Calu3 (cell line): Measurements from ENCODE around the gene CABLES2. TPM values are rescaled to one million over a fixed set of nuclear protein-coding genes. Genes with fewer than 3 reads are reported as not detected.

Experiments used
- BruUV-seq: library from RNA; stranded (reverse); fragments of 400-500 nt; replicated peaks from 2 replicates; lab custom pipeline; 2021; lab: Mats Ljungman, UMichigan
- CTCF ChIA-PET: fragments of 300-600 bp; sonication (Branson Sonifier 250); formaldehyde crosslinking; loops from one replicate; lab custom pipeline; 2022; ENCODE audit warnings: antibody characterized with exemption; lab: Charles Lee
- DNase-seq: peaks from one replicate; pipeline ENCODE4 v3.0.0; 2022
- H3K27ac Mint-ChIP-seq: one replicate; pipeline ENCODE4 v1.8.0; 2022; ENCODE audit warnings: mixed read lengths; ENCODE audit not compliant: unreplicated experiment
- H3K27me3 Mint-ChIP-seq: one replicate; pipeline ENCODE4 v1.8.0; 2022; ENCODE audit warnings: mixed read lengths; ENCODE audit not compliant: unreplicated experiment
- H3K36me3 Mint-ChIP-seq: one replicate; pipeline ENCODE4 v1.8.0; 2022; ENCODE audit warnings: mild to moderate bottlenecking, moderate library complexity, mixed read lengths; ENCODE audit not compliant: insufficient read depth, unreplicated experiment
- H3K4me1 Mint-ChIP-seq: one replicate; pipeline ENCODE4 v1.8.0; 2022; ENCODE audit warnings: mild to moderate bottlenecking, low read depth, mixed read lengths; ENCODE audit not compliant: unreplicated experiment
- H3K4me3 Mint-ChIP-seq: one replicate; pipeline ENCODE4 v1.8.0; 2022; ENCODE audit warnings: mild to moderate bottlenecking, low read depth, moderate library complexity, mixed read lengths; ENCODE audit not compliant: unreplicated experiment
- H3K9me3 Mint-ChIP-seq: one replicate; pipeline ENCODE4 v1.8.0; 2022; ENCODE audit warnings: low read depth, mixed read lengths; ENCODE audit not compliant: unreplicated experiment
- intact Hi-C: fragments of 100-400 bp; cut with micrococcal nuclease; formaldehyde crosslinking; loops from one replicate; pipeline ENCODE4 v1.10.0; 2022; ENCODE audit not compliant: unreplicated experiment
- total RNA-seq: library from RNA; stranded (reverse); gene quantifications from 2 replicates; pipeline ENCODE4 v1.2.3, GENCODE V29; 2022
- TF ChIP-seq, protein P1 (sequence below): fragments of 200-600 bp; IDR thresholded peaks from one replicate; pipeline ENCODE4 v1.8.0; 2022; ENCODE audit warnings: antibody characterized with exemption; ENCODE audit not compliant: unreplicated experiment

CABLES2 gene
- total RNA-seq, 1 experiment from 2014 or later = 13.6 TPM

DNA sequence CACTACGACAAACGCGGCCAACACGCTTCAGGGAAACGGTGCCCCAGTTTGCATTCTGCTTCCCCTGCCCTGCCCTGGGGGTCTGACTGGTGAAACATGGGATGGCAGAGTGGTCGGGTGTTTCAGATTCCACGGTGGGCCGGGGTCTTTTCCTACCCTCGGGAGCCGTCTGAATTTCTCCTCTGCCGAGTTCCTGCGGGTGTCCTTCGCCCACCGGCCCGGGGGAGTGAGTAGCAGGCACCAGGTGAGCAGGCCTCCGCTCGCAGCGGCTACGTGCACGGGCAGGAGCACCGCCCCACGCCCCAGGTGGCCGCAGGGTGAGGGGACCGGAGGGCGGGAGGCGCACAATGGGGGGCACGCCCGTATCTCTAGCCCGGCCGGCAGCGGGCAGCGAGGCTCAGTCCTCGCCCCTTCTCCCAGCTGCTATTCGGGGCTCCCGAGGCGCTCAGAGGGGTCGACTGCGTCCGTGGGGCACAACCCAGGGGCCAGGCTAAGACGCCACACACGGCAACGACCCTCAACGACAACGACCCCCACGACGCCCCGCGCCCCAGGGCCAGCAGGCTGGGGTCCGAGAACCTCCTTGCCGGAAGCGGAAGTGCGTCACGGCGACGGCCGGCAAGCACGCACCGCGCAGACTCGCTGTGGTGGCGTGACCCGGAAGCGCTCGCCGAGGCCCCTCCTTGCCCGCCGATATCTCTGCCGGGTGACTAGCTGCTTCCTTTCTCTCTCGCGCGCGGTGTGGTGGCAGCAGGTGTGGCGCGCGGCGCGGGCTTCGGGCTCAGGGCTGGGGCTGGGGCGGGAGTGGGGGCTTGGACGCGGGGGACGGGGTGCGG lies 20.5 kb downstream of the CABLES2 start, which contains the start of gene RPS21:
TSS of gene RPS21 (plus strand) at position 721 of the 836 bp plus-strand sequence. CDS start 236 bp downstream, outside the sequence.
- intact Hi-C loops = loop anchor here (5.0 kb wide), 1 partner anchor 231 kb away; no protein-coding TSS in a partner anchor
- Mint-ChIP-seq H3K27me3 (no peaks in the 10 kb centered on the region), H3K4me3 (peak within 1 kb of the TSS; percentile 96), H3K9me3 (peaks cover 5% of the 10 kb centered on the region), H3K4me1 (peaks cover 63% of the 10 kb centered on the region), H3K27ac (peak within 1 kb of the TSS; percentile 92), H3K36me3 (peaks cover 95% of the 10 kb centered on the region)
- peak; percentile 98 for DNase-seq
- CTCF ChIA-PET = interaction anchor here (0.6 to 2.1 kb wide), 20 partner anchors 10 to 622 kb away, joined by 3 to 11 read pairs (median 4); partner anchors contain the start of gene ADRM1
- TF ChIP-seq, protein P1, sequence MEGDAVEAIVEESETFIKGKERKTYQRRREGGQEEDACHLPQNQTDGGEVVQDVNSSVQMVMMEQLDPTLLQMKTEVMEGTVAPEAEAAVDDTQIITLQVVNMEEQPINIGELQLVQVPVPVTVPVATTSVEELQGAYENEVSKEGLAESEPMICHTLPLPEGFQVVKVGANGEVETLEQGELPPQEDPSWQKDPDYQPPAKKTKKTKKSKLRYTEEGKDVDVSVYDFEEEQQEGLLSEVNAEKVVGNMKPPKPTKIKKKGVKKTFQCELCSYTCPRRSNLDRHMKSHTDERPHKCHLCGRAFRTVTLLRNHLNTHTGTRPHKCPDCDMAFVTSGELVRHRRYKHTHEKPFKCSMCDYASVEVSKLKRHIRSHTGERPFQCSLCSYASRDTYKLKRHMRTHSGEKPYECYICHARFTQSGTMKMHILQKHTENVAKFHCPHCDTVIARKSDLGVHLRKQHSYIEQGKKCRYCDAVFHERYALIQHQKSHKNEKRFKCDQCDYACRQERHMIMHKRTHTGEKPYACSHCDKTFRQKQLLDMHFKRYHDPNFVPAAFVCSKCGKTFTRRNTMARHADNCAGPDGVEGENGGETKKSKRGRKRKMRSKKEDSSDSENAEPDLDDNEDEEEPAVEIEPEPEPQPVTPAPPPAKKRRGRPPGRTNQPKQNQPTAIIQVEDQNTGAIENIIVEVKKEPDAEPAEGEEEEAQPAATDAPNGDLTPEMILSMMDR = no peak
- TSS peak; percentile 76 for BruUV-seq

DNA sequence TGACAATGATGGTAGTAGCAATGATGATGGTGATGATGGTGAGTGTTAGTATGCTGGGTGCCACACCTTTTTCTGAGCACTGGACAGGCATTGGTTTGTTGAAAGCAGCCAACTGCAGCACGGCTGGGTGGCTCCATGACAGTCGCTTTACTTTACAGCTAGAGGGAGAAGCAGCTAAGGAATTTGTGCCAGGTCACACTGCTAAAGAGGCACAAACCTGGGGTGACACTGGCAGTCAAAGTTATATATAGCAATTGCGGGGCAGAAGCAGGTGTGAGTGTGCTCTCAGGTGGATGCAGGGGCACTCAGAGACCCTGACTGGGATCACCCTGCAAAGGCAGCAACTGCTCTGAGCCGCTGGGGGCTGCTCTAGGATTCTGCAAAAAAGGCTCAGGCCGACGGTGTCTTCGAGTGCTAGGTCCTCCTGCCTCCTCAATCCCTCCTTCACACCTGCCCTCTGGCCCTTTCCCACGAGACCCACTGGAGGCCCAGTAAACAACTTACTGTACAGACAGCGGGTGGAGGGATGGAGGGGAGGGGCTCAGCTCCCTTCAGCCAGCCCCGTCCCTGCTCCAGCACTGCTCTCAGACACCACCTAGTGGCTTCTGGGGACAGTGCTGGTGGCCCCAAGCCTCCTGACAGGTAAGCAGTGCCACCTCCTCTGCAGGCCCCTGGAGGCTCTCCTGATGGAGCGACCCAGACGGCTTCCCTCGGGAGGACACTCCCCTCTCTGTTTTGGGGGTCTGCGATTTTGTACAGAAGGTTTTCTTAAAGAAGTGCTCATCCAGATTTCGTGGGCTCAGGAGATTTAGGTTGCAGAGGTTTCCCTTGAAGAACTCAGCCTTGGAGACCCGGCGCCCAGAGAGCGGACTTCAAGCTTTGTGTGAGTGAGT lies 24.5 kb downstream of the CABLES2 start:
- CTCF ChIA-PET = interaction anchor here (0.6 to 1.9 kb wide), 21 partner anchors 8 to 198 kb away, joined by 3 to 44 read pairs (median 5); partner anchors contain the start of genes ADRM1 and RBBP8NL
- Mint-ChIP-seq H3K27me3 (no peaks in the 10 kb centered on the region), H3K4me3 (peak overlapping the region; percentile 0), H3K36me3 (peaks cover 73% of the 10 kb centered on the region), H3K4me1 (peaks cover 42% of the 10 kb centered on the region), H3K9me3 (peaks cover 5% of the 10 kb centered on the region), H3K27ac (peak overlapping the region; percentile 41)
- intact Hi-C loops = loop anchor here (1.0 kb wide), 1 partner anchor 80 kb away; the partner anchor contains the start of gene ADRM1
- no TSS peak for BruUV-seq
- peak; percentile 98 for DNase-seq
- TF ChIP-seq, protein P1 = peak; percentile 98

- DNase-seq = no peak
- H3K4me3 Mint-ChIP-seq = peak overlapping the region; percentile 0
- H3K27ac Mint-ChIP-seq = peak overlapping the region; percentile 41
- CTCF ChIA-PET = interaction anchor here (0.5 to 1.9 kb wide), 12 partner anchors 12 to 275 kb away, joined by 3 to 44 read pairs (median 12); partner anchors contain the start of genes ADRM1 and RBBP8NL
- TF ChIP-seq, protein P1 = no peak
- intact Hi-C loops = loop anchor here (1.0 kb wide), 1 partner anchor 80 kb away; the partner anchor contains the start of gene ADRM1
- no peaks in the 10 kb centered on the region for H3K27me3 Mint-ChIP-seq
- peaks cover 72% of the 10 kb centered on the region for H3K36me3 Mint-ChIP-seq
- peaks cover 42% of the 10 kb centered on the region for H3K4me1 Mint-ChIP-seq
- BruUV-seq = no TSS peak
- peaks cover 5% of the 10 kb centered on the region for H3K9me3 Mint-ChIP-seq
Measured at GRCh38 chr20:62381842-62382241, 25.2 kb downstream of the CABLES2 start.
